COLO829 (cell line): ENCODE data around the gene TEP1.
"Not testable (repeated sequence)": the region's sequence is repeated elsewhere in the genome, so short reads cannot be mapped to it uniquely, and the experiment has no call there.

Experiments used
- DNase-seq: peaks from one replicate; pipeline ENCODE4 v3.0.0; 2012; ENCODE audit warnings: low spot score

The TEP1 gene

DNA sequence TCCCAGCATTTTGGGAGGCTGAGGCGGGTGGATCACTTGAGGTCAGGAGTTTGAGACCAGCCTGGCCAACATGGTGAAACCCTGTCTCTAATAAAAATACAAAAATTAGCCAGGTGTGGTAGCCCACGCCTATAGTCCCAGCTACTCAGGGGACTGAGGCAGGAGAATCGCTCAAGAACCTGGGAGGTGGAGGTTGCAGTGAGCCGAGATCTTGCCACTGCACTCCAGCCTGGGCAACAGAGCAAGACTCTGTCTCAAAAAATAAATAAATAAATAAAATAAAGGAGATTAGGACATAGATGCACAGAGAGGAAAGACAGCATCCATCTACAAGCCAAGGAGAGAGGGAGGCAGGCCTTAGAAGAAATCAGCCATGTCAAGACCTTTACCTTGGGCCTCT, 72.3 kb downstream of the TEP1 start:
- not testable (repeated sequence) for DNase-seq

GRCh38 chr14:20334017-20334416, 79.3 kb downstream of the TEP1 start:
- DNase-seq = no peak

- no peak for DNase-seq
These were observed 79.8 kb downstream of the TEP1 start for GRCh38 chr14:20333494-20333841.

DNA sequence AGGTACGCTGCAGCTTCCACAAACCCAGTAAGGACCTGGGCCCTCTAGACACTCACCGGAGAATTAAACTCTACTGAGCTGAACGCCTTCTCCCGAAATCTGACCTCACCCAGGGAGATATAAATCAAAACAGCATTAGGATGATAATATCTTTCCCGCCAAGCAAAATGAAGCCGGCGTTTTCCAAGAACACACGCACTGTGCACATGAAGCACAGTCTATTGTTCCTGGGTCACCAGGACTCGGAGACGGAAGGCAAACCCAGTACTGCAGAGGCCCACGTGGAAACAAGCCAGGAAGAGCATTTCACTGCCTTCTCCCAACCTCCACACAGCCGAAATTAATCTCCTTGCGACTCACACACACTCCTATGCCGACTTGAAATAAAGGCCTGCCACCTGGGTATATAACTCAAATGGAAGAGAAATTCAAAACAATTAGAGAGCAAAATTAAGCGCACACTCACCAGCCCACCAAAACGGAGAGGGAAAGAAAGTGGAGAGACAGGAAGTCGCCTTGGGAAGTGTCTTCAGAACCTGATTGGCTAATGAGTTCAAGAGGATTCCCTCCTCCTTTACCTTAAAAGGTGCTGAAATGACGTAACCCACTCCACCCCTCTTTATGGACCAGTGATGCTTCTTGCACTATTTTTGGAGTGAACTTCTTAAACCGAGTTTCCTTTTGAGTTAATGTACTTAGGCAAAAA, 80.4 kb downstream of the TEP1 start, which contains the start of gene CCNB1IP1:
TSS of gene CCNB1IP1 (minus strand) at position 492 of the 706 bp plus-strand sequence. CDS start 16,756 bp downstream, outside the sequence.
- DNase-seq = peak; percentile 92

GRCh38 chr14:20332431-20332787, 80.9 kb downstream of the TEP1 start:
- no peak for DNase-seq

- DNase-seq = no peak
These were observed 82.2 kb downstream of the TEP1 start for GRCh38 chr14:20331053-20331613.

DNA sequence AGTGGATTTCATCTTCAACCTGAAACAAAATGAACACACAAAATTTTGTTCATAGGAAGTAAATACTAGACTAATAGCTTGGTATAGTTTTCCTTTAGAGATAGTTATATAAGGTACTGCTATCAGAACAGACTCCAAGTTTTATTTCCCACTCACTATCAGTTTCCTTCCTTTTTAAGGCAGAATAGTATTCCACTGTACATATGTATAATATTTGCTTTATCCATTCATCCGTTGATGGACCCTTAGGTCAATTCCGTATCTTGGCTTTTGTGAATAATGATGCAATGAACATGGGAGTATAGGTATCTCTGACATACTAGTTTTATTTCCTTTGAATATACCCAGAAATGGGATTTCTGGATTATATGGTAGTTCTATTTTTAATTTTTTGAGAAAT, 83.9 kb downstream of the TEP1 start:
- DNase-seq = no peak

DNA sequence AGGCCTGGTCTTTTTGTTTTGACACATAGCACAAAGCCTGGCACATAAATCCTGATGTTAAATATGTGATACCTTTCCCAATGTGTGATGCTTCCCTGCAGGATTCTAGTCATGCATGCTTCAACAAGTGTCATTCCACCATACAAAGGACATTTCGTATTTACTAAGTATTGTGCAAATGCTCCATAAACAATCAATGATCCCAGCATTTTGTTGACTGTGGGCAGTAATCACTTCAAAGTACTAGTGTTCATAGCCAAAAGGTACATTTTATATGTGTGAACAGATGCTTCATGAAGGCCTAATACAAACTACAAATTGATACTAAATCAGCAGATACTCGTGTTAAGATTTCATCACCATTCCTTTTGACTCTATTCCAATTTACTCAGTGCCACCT, 84.6 kb downstream of the TEP1 start:
- DNase-seq = no peak

GRCh38 chr14:20327005-20327869, 86.1 kb downstream of the TEP1 start:
- peak; percentile 69 for DNase-seq

- DNase-seq = no peak
These were observed 95.6 kb downstream of the TEP1 start for GRCh38 chr14:20317720-20318119.
